Left colon (tissue), 2 donors: ENCODE results near the gene CMC1. TPM values are rescaled to one million over a fixed set of nuclear protein-coding genes. Genes with fewer than 3 reads are reported as not detected.
A peak's percentile ranks its signal among the peaks of the same experiment; 100 is the strongest.

Experiments used
- ATAC-seq: fragments of 200-7000 bp; cut with Tn5 transposase; one replicate; pipeline ENCODE4 v1.9.1; 2020; ENCODE audit warnings: mild to moderate bottlenecking, moderate library complexity
- DNase-seq, 2 donors: peaks; one replicate each; pipeline ENCODE4 v3.0.0-alpha.2; 2020
- intact Hi-C, 2 donors: fragments of 100-400 bp; cut with DNase I in 1 of 2; cut with micrococcal nuclease in 1 of 2; formaldehyde crosslinking; loops; one replicate each; pipeline versions ENCODE4 v1.11.2 to v1.14.0; 2022; cut with DNase I, micrococcal nuclease
- total RNA-seq, 2 donors: library from RNA; stranded (reverse); fragmentation: NEBNext Ultra II Directional; extraction: Animal tissue kit (Norgen Biotek cat#: 25700); gene quantifications; one replicate each; pipeline ENCODE4 v1.2.1, GENCODE V29; 2021
- donor health status: DM: no; HTN: no; CAD: no.
- donor health status: DM: yes; HTN: yes; CAD: no.

The CMC1 gene
- total RNA-seq, 2 donors from 2014 or later, result 24.3 to 36.0 TPM

GRCh38 chr3:28291577-28291976 lies 50.2 kb downstream of the CMC1 start:
- no peak for ATAC-seq
- DNase-seq, result no peak
- intact Hi-C loops, result no loop called here

GRCh38 chr3:28292622-28293021 lies 51.2 kb downstream of the CMC1 start:
- DNase-seq (no peak), ATAC-seq (no peak)
- intact Hi-C loops, result no loop called here

DNA sequence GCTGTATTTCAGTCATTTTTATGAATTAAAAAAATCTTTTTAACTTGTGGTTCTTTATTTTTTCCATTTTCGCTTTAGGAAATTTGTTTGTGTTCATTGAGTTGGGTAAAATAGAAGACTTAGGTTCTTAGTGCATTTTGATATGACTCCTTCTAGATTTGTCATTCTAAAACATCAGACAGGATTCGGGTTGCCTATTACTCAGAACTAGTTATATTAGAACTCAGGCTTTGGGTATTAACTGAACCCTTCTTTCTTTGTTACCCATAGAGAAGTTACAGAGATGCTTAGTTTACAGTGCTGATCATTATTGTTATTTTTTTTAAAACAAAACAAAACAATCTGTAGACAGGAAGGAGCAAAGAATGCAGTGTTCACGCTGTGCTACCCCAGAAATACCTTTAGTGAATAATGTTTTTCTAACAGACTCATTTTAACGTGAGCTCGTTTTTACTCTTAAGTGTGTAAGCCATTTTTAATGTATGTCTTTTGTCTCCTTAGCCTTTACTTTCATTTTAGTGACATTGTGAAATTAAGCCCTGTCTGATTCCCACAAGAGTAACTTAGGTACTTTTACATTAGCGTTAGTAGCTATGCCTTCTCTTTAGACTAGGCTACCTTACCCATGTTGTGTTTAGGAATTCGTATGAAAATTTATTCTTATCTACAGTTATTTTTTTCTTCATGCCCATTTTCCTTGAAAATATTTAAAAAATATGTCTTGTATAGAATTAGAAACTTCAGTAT lies 53.4 kb downstream of the CMC1 start:
- intact Hi-C loops, result no loop called here

DNA sequence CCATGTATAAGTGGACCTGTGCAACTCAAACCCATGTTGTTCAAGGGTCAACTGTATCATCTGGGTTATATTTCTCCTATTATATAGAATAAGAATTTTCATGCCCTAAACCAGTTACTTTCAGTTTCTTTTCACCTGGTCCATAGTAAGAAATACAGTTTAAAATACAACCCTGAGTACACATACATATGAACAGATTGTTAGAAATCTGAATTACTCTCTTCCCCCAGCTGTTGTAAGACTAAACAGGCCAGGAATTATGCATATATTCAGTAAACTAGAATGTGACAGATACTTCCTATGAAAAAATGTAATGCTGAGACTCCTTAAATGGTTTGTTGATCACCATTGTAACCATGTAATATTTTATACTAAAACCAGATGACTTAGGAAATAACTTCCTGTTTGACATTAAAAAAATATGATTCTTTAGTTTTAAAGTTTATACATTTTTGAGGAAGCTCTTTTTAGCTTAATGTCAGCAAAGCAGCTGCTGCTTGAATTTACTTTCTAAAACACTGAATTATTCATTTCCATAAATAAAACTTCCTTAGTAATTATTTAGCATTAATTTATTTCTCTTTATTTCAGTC lies 54.6 kb downstream of the CMC1 start:
- intact Hi-C loops, result no loop called here
- DNase-seq, result no peak
- ATAC-seq, result peak; percentile 59

More for the DNA sequence above, 53.4 kb downstream of the CMC1 start:
- no peak for DNase-seq
- ATAC-seq, result no peak

DNA sequence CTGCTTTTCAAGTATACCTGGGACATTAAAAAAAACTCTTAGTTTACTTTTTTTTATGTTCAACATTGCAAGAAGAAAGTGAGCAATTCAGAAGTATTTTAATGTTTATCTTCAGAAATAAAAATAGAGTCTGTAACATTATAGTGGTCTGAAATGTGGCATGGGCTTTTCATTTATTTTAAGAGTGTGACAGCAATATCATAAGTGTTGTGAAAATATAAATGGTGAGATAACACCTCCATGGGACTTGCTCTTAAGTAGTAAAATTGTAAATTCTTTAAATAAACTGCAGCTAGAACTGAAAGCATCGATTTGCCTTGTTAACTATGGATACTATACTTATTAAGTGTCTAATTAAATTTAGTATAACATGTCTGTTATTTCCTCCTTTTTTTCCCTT lies 58.3 kb downstream of the CMC1 start:
- intact Hi-C loops, result no loop called here
- DNase-seq (no peak), ATAC-seq (no peak)

- no peak for DNase-seq
- intact Hi-C loops, result no loop called here
- ATAC-seq, result no peak
These were observed 59.0 kb downstream of the CMC1 start for GRCh38 chr3:28300345-28300962.

DNA sequence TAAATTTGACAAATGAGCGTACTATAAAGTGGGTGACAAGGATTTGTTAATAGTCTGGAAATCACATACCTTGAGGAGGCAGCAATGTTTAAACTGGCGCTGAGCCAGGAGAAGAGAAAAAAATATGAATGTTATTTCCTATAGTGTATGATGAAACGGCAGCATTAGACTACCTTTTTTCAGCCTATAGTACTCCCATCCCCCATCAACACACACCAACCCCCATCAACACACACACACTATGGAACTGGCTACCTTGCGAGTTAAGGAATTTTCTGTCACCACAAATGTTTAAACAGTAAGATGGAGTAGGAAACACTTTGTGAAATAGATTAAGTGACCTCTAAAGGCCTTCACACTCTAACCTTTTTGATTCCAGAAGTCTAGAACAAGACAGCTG lies 60.3 kb downstream of the CMC1 start:
- ATAC-seq, result no peak
- intact Hi-C loops, result no loop called here
- DNase-seq, result no peak

- DNase-seq (no peak), ATAC-seq (no peak)
- intact Hi-C loops, result no loop called here
These were observed 66.8 kb downstream of the CMC1 start for GRCh38 chr3:28308196-28308595.

- intact Hi-C loops, result no loop called here
- no peak for DNase-seq
- ATAC-seq, result no peak
These were observed 74.3 kb downstream of the CMC1 start for GRCh38 chr3:28315711-28316110.

GRCh38 chr3:28316226-28316625 lies 74.8 kb downstream of the CMC1 start:
- ATAC-seq, result no peak
- intact Hi-C loops, result no loop called here
- no peak for DNase-seq

GRCh38 chr3:28317438-28318022 lies 76.1 kb downstream of the CMC1 start:
- no peak for DNase-seq

DNA sequence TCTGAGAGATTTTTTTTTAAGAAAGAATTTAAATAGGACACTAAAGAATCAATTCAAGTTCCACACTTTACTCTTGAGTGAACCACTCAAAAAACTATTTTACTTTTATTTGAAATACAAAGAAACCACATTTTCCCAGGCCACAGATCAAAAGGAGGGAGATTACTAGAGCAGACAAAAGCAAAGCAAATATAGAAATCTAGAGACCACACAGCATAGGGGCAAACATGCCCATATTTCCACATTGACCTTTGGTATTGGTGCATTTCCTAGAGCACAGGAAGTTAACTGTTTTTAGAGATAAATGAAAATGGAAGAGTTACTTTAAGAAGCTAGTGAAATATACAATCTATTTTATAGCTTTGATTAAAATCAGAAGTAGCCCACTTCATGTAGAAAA lies 79.6 kb downstream of the CMC1 start:
- intact Hi-C loops, result no loop called here

More at GRCh38 chr3:28317438-28318022, 76.1 kb downstream of the CMC1 start:
- intact Hi-C loops, result no loop called here
- peak; percentile 69 for ATAC-seq

DNA sequence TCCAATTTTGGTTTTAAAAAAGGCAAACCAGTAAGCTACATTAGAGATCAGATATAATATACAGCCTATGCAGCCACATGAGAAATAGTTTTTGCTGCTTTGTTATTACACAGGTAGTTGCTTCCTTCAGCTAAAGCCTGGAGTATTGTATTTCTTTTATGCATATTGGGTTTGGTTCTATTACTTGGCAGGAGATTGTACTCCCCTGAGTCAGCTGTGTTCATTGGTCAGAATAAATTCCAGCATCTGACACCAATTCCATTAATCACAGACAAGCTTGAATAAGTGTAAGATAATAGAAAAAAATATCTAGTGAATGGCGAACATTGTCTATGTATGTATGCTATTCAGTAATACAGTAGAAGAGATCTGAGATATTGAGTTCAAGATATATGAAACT lies 81.0 kb downstream of the CMC1 start:
- no peak for DNase-seq
- intact Hi-C loops, result no loop called here
- no peak for ATAC-seq

More for the DNA sequence above, 79.6 kb downstream of the CMC1 start:
- ATAC-seq, result no peak
- no peak for DNase-seq

- ATAC-seq (peak; percentile 35), DNase-seq (no peak)
- intact Hi-C loops, result loop anchor here in 1 of 2 donors (5.0 kb wide), 1 partner anchor 614 kb away; no protein-coding TSS in a partner anchor
These were observed 85.1 kb downstream of the CMC1 start for GRCh38 chr3:28326458-28326926.

- DNase-seq (no peak), ATAC-seq (peak; percentile 51)
- intact Hi-C loops, result loop anchor here in 1 of 2 donors (5.0 kb wide), 1 partner anchor 616 kb away; no protein-coding TSS in a partner anchor
These were observed 87.1 kb downstream of the CMC1 start for GRCh38 chr3:28328188-28329151.

DNA sequence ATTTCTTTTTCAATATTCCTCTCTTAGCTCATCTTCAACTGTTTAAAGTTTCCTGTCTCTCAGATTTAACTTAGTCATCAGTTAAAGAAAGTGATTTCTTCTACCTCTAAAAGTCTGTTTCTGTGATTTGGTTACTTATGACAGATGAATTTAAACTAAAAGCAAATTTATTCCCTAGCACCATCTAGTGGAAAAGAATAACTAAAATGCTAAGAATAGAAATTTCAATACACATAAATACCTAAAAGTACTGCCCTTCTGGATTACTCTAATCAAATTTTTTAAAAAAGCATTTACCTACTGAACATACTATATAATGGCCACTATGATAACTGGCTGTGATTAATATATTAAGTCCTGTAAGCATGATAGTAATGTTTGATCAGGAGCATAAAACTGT lies 93.1 kb downstream of the CMC1 start:
- intact Hi-C loops, result no loop called here
- DNase-seq, result no peak
- ATAC-seq, result no peak

DNA sequence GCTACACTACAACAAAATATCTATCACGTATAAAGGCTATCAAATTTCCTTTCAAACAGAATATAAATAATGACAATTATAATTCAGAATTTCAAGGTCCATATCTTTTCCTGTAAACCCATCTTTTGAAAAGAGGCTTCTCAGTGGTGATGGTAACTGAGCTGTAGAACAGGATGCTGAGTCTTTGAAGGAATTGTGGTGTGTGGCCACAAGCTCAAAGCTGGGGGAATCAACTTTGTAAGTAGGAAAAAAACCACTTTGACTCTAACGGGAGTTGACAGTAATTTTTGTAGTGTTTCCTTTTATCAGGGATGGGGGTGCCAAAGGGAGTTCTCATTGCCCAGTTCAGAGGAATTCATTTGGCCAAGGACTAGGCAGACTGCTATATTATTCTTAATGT lies 93.8 kb downstream of the CMC1 start:
- intact Hi-C loops, result no loop called here
- no peak for ATAC-seq
- no peak for DNase-seq

- ATAC-seq (no peak), DNase-seq (no peak)
- intact Hi-C loops, result no loop called here
These were observed 95.8 kb downstream of the CMC1 start for GRCh38 chr3:28337230-28337629.

DNA sequence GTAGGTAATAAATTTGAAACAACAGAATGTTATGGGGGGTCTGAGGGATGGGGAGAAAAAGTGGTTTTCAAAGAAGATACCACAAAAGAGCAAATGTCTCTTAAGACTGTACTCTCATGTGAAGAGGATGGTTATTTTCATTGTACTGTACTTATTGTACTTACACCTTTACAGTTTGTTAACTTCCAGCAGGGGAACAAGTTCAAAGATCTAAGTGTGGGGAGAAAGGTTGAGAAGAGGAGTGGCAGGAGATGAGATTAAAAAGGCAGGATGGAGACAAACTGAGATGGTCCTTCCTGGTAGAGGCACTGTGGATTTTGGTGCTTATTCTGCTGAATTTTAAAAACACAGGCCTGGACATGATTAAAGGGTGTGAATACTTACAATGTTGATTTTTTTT lies 101.7 kb downstream of the CMC1 start:
- DNase-seq, result no peak
- intact Hi-C loops, result no loop called here
- ATAC-seq, result peak; percentile 64
